Thoracic aorta (tissue), 2 donors: ENCODE results near the gene HTR4. TPM values are rescaled to one million over a fixed set of nuclear protein-coding genes. Genes with fewer than 3 reads are reported as not detected.

Experiments used
- ATAC-seq: fragments of 150-250 bp; one replicate; pipeline ENCODE4 v1.8.0; 2017; ENCODE audit warnings: low read depth; ENCODE audit not compliant: insufficient number of reproducible peaks, low FRiP score
- DNase-seq: peaks from one replicate; pipeline ENCODE4 v3.0.0-alpha.2; 2020; ENCODE audit warnings: low spot score
- H3K27ac ChIP-seq, 2 donors: fragments of 200-600 bp; sonication (generic); 1 replicate in 1 of 2; 2 replicates in 1 of 2; pipeline ENCODE4 v1.5.1; 2016; ENCODE audit warnings: mild to moderate bottlenecking in 2 of 2, moderate library complexity in 2 of 2
- H3K27me3 ChIP-seq: fragments of 200-600 bp; sonication (generic); replicated peaks from 2 replicates; pipeline ENCODE4 v1.6.0; 2016; ENCODE audit warnings: mild to moderate bottlenecking; ENCODE audit not compliant: insufficient read depth
- H3K36me3 ChIP-seq: fragments of 200-600 bp; sonication (generic); one replicate; pipeline ENCODE4 v1.5.1; 2016
- H3K4me1 ChIP-seq, 2 donors: fragments of 200-600 bp; sonication (generic); 1 replicate in 1 of 2; 2 replicates in 1 of 2; pipeline versions ENCODE4 v1.5.1 to v1.6.0; 2016; ENCODE audit warnings: low read depth in 2 of 2, mild to moderate bottlenecking in 1 of 2; ENCODE audit not compliant: control insufficient read depth in 1 of 2
- H3K4me3 ChIP-seq: fragments of 200-600 bp; sonication (generic); 2 replicates; pipeline ENCODE4 v1.5.1; 2016; ENCODE audit warnings: mild to moderate bottlenecking
- H3K9me3 ChIP-seq: fragments of 200-600 bp; sonication (generic); 2 replicates; pipeline ENCODE4 v1.5.1; 2016
- CTCF ChIP-seq: fragments of 200-600 bp; sonication (generic); IDR thresholded peaks from one replicate; pipeline ENCODE4 v1.5.1; 2019; ENCODE audit warnings: antibody characterized with exemption
- total RNA-seq, 2 donors: library from RNA; depleted of rRNA; stranded (reverse); fragments of >200 nt; gene quantifications; one replicate each; pipeline versions ENCODE4 v1.1.0 to v1.2.3, GENCODE V29; 2016

Gene HTR4
- total RNA-seq, 2 donors from 2014 or later: 3.9 to 7.8 TPM

GRCh38 chr5:148636353-148636752 lies 18.0 kb downstream of the HTR4 start:
- Histone ChIP-seq H3K4me1 (no peaks in the 10 kb centered on the region), H3K27ac (no peak overlapping the region), H3K27me3 (no peaks in the 10 kb centered on the region), H3K36me3 (no peaks in the 10 kb centered on the region), H3K4me3 (no peak overlapping the region), H3K9me3 (no peaks in the 10 kb centered on the region)
- ATAC-seq (no peak), DNase-seq (no peak)
- no peak for TF ChIP-seq CTCF

- Histone ChIP-seq H3K27ac (no peak overlapping the region), H3K4me1 (no peaks in the 10 kb centered on the region)
- no peak for ATAC-seq
These were observed 18.8 kb downstream of the HTR4 start for GRCh38 chr5:148635321-148636083.

GRCh38 chr5:148633067-148633377 lies 21.3 kb downstream of the HTR4 start:
- H3K4me1 ChIP-seq: no peaks in the 10 kb centered on the region
- no peaks in the 10 kb centered on the region for H3K9me3 ChIP-seq
- no peak overlapping the region for H3K4me3 ChIP-seq
- no peaks in the 10 kb centered on the region for H3K36me3 ChIP-seq
- no peaks in the 10 kb centered on the region for H3K27me3 ChIP-seq
- ATAC-seq: no peak
- no peak for DNase-seq
- H3K27ac ChIP-seq: no peak overlapping the region
- TF ChIP-seq CTCF: no peak

More at GRCh38 chr5:148635321-148636083, 18.8 kb downstream of the HTR4 start:
- H3K9me3 ChIP-seq: no peaks in the 10 kb centered on the region
- no peak overlapping the region for H3K4me3 ChIP-seq
- no peak for TF ChIP-seq CTCF
- no peaks in the 10 kb centered on the region for H3K27me3 ChIP-seq
- no peak for DNase-seq
- H3K36me3 ChIP-seq: no peaks in the 10 kb centered on the region

- ATAC-seq (no peak), DNase-seq (no peak)
- no peak for TF ChIP-seq CTCF
- no peaks in the 10 kb centered on the region for H3K27me3 ChIP-seq
- no peaks in the 10 kb centered on the region for H3K4me1 ChIP-seq
- H3K4me3 ChIP-seq: no peak overlapping the region
- no peak overlapping the region for H3K27ac ChIP-seq
- no peaks in the 10 kb centered on the region for H3K36me3 ChIP-seq
- H3K9me3 ChIP-seq: no peaks in the 10 kb centered on the region
These were observed 21.9 kb downstream of the HTR4 start for GRCh38 chr5:148632255-148633066.

- no peak overlapping the region for H3K4me3 ChIP-seq
- H3K27ac ChIP-seq: no peak overlapping the region
- H3K27me3 ChIP-seq: no peaks in the 10 kb centered on the region
- H3K36me3 ChIP-seq: no peaks in the 10 kb centered on the region
- ATAC-seq (no peak), DNase-seq (no peak)
- no peaks in the 10 kb centered on the region for H3K9me3 ChIP-seq
- TF ChIP-seq CTCF: no peak
- peaks cover 0 to 5% of the 10 kb centered on the region in 2 donors for H3K4me1 ChIP-seq
These were observed 27.3 kb downstream of the HTR4 start for GRCh38 chr5:148626986-148627385.
